NT2/D1 (cell line): ENCODE measurements around the gene GATA3.

Experiments used
- SUZ12 ChIP-seq: IDR thresholded peaks from 2 replicates; pipeline ENCODE4 v1.6.1; 2011; ENCODE audit not compliant: insufficient read length, insufficient read depth; ENCODE audit errors: extremely low read depth
- ZNF274 ChIP-seq: IDR thresholded peaks from 2 replicates; pipeline ENCODE4 v1.6.1; 2011; ENCODE audit warnings: mild to moderate bottlenecking, low read depth, low read length

- TF ChIP-seq SUZ12 (no peak), ZNF274 (no peak)
These were observed 45.9 kb downstream of the GATA3 start for GRCh38 chr10:8100366-8100765.
